ENCODE measurements around the gene VASH1. TPM values are rescaled to one million over a fixed set of nuclear protein-coding genes. Genes with fewer than 3 reads are reported as not detected.

VASH1 gene
- total RNA-seq, 1 experiment from 2014 or later: 0.55 TPM

DNA sequence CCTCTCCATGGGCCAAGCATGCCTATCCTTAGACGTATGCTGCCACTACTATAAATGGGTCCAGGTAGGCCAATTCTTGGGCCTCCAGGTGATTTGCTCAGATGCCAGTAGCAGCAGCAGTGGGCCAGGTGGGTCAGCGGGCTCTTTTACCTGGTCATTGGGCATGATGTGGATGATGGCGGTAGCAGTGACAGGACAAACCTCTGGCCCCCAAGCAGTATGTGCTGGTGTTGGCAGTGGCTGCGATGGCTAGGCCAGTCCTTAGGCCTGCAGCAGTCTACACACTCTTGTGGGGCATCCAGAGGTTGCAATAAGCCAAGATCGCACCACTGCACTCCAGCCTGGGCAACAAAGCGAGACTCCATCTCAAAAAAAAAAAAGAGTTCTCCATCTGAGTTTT is 19.1 kb upstream of the VASH1 start:
- DNase-seq (ENCODE audit: low read depth): no peak

DNA sequence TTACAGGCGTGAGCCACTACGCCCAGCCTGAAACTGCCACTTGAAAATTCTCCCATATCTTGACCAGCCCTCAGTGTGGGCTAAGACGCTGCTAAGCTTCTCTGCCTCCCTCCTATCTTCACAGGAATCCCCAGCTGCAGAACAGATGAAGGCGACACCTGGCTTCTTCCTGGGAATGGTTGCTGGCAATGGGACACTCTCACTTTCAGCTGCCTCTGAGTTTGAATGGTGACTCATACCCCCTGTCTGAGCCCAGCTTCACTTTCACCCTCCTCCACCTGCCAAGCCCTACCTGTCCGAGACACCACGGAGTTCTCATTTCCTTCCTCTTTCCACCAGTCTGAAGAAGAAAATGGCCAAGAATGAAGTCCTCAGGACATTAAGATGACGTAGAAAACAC is 18.3 kb upstream of the VASH1 start:
- DNase-seq (ENCODE audit: low read depth): peak; percentile 36

DNA sequence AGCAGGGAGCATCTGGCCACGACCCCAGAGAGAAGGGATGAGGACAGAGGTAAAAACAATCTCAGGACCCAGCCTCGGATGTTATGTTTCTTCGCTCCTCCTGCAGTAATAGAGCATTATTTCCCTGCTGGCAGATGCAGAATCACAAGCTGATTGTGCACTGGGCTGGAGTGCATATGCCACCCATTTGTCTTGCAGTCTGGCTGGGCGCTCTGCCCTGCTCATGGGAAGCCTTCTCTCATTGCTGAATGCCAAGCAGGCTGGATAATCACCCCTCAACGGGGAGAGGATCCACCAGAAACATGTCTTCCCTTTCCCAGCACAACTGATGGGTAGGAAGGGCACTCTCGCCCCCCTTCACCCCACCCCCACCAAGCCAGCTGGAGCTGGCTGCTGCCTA is 8.5 kb upstream of the VASH1 start:
- DNase-seq (ENCODE audit: low read depth): no peak

- no peak for DNase-seq (ENCODE audit: low read depth)
Measured at GRCh38 chr14:76753541-76754198, 7.6 kb upstream of the VASH1 start.

- DNase-seq (ENCODE audit: low read depth): no peak
Measured at GRCh38 chr14:76754586-76754985, 6.7 kb upstream of the VASH1 start.

GRCh38 chr14:76755610-76756370 is 5.5 kb upstream of the VASH1 start:
- no peak for DNase-seq (ENCODE audit: low read depth)

GRCh38 chr14:76756371-76756750 is 4.9 kb upstream of the VASH1 start:
- DNase-seq (ENCODE audit: low read depth): no peak

DNA sequence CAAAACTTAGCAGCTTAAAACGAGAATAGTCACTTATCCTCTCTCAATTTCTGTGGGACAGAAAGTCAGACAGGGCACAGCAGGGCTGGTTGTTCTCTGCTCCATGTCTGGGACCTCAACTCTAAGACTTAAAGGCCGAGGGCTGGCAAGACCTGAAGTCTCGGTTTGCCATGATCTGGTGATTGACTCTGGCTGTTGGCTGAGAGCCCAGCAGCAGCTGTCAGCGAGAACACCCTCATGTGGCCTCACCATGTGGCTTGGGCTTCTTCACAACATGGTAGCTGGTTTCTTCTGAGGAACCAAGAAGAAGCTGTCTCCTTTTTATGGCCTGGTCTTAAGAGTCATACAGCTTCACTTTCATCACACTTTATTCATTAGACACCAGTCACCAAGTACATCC is 1.7 kb upstream of the VASH1 start:
- no peak for DNase-seq (ENCODE audit: low read depth)

GRCh38 chr14:76760331-76761135 is 735 bp upstream of the VASH1 start:
- DNase-seq (ENCODE audit: low read depth): no peak

GRCh38 chr14:76761960-76762410 is 717 bp downstream of the VASH1 start:
- DNase-seq (ENCODE audit: low read depth): no peak

GRCh38 chr14:76762411-76763095 is 1.3 kb downstream of the VASH1 start:
- DNase-seq (ENCODE audit: low read depth): no peak

DNA sequence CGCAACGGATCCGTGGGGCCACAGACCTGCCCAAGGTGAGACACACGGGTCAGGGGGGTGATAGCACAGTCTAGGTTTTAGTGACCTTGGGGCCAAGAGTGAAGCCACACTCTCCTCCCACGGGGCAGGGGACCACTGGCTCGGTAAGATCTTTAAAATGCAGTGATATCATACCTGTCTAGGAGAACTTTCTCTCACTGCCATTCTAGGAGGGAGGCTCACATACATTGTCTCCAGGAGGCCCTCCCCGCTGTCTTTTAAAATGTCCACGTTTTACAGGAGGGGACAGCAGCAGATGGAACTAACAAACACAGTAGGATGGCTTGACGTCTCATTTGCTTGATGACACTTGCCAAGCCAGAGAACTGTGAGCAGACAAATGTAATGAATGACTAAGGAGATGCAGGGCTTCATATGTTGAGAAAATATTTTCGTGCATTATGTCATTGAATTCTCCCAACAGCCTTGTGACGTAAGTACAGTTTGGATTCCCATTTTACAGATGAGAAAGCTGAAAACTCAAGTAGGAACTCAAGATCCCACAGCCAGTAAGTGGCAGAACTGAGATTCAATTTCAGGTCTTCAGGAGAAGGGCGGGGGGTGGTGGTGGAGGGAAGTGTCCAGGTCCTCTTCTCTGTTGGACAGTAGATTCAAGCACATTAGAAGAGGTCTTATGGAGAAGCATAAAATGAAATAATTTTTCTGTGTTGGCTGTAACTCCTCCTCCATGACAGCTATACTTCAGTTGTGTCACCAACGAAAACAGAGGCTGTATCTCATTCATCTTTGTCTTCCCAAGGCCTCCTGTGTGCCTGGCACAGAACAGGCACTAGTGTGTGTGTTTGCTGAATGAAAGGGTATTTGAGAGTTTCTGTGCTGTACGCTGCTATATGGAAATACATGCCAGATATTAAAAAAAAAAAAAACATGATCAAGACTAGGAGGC is 2.1 kb downstream of the VASH1 start:
- DNase-seq (ENCODE audit: low read depth): no peak

GRCh38 chr14:76765461-76765931 is 4.2 kb downstream of the VASH1 start:
- no peak for DNase-seq (ENCODE audit: low read depth)

DNA sequence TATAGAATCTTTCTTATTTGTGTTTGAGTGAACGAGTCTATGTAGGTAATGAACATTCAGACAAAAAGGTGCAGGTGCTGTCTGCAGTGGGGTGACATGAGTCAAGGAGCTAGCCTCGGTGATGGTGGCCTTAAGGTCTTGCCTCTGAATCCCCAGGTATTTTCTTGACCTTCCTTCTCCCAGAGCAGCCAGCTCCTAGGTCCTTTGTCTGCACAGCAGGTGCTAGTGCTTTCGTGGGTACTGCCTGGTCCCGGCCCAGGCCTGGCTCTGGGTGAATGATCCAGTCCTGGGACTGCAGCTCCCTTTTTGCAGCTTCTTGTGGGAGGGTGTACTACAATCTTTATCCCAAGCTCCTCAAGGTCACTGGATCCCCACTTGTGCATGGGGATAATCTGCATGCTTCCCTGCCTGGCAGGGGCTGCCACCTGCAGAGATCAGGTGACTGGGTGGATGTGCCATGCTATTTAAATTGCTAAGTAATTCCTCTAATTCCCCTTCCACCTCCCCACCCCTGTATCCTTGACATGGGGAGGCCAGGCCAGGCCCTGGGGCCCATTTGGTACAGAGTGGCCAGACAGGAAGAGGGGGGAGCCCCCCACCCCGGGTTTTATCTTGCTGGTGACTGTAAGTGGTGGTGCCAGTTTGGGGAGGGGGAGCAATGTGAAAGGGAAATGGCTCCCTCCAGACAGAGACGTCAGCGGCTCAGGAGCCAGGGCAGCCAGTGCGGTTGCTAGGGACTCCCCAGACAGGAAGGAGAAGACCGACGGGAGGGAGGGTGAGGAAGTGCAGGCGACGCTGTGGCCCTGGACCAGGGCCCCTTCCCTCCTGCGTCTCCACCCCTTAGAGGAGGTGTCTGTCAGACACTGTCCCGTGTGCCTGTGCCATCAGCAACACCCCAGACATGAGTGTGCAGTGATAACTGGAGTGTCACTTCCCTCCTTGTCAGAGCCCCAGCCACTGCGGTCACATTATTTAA is 6.7 kb downstream of the VASH1 start:
- DNase-seq (ENCODE audit: low read depth): no peak

DNA sequence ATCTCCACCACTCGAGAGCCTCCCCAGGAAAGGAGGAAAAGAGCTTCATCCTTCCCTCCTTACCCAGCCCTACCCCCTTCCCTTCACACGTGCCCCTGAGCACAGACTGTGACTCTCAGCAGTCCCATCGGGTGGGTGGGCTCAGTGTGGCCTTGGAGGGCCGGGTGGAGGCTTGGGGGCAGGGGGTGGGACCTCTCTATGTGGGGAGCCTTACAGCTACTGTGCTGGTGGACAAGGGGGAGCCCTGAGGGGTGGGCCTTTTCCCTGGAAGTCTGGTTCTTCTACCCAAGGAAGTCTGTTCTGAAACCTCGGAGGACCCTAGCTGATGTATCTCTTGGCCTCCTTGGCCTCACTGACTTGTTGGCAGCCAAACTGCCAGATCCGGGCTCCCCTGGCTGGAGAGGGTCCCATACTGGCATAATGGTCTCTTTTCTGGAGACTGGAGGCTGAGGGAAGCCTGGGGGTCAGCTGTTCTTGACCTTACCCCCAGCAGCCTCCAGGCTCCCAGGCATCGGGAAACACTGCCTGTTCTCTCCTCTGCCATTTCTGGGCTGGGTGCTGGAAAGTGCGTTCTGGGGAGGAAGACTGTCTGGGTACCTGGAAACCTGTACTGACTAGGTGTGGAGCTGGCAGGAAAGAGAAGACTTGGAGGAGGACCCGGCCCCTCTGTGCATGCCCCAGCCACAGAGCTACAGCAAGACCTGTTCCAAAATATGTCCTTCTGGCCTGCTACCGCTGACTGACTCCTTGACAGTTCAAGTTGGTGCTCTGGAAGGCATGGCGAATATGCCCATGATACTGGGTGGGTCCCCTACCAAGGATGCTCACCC is 7.6 kb downstream of the VASH1 start:
- DNase-seq (ENCODE audit: low read depth): no peak

DNA sequence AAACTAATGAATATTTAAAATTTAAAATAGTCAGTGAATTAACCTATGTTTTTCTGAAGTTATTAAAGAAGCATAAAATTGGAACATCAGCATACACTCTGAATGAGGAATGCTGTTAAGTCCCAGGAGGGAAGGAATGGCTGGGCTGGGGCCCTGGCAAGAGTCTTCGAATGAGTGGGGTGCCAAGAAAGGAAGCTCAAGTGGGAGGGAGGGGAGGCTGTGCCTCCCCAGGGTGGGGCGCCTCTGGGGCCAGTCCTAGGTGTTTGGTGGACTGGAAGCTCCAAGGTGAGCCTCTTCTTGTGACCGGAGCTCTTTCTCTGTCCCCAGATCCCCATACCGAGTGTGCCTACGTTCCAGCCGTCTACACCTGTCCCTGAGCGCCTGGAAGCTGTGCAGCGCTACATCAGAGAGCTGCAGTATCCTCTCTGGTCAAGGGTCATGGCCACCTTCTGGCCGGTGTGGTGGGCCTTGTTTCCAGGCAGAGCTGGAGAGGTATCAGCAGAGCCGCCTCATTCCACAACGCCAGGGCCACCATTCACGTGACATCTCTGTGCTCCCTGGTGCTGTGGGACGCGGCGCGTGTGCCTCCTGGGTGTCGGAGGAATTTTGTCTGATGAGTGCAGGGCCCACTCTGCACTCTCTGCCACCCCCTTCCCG is 8.5 kb downstream of the VASH1 start:
- no peak for DNase-seq (ENCODE audit: low read depth)
